HG03103 (cell line): ENCODE measurements around the gene TLE5.
A peak's percentile ranks its signal among the peaks of the same experiment; 100 is the strongest.
"Not testable (repeated sequence)": the region's sequence is repeated elsewhere in the genome, so short reads cannot be mapped to it uniquely, and the experiment has no call there.

Experiments
- ATAC-seq: cut with Tn5 transposase; IDR thresholded peaks from one replicate; pipeline ENCODE4 v1.9.1; 2021; ENCODE audit warnings: low read depth; ENCODE audit not compliant: unreplicated experiment

TLE5 gene

DNA sequence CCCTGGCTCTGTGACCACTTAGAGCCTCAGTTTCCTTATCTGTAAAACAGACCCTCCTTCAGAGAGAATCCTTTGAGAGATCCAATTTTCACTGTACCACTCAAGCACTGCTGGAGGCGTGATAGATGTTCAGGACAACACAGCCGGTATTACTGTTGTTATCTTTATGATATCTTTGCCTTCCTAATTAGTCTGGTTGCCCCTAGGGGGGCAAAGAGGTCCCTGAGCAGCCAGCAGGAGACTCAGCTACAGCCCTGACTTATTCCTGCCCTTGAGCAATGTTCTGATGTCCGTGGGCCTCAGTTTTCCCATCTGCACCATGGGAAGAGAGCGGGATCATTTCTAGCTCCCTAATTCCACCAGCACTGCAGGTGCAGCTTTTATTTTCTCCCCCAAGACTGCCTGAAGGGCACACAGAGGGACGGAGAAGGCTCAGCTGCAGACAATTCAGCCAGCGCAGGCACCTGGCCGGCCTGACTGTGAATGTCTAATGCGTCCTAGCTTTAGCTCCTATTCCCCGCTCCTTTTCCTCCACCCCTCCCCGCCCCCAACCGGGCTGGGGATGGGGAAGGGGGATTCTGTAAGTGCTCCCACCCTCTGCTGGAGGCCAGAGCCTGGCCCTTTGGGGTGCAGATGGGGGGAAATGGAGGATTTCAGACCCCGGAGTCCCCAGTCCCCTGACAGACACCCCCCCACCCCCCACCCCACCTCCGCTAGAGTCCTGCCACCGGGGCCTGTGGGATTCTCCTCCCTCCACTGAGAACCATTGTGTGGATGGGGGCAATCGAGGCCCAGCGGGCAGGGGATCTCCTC is 16.2 kb downstream of the TLE5 start:
- no peak for ATAC-seq

DNA sequence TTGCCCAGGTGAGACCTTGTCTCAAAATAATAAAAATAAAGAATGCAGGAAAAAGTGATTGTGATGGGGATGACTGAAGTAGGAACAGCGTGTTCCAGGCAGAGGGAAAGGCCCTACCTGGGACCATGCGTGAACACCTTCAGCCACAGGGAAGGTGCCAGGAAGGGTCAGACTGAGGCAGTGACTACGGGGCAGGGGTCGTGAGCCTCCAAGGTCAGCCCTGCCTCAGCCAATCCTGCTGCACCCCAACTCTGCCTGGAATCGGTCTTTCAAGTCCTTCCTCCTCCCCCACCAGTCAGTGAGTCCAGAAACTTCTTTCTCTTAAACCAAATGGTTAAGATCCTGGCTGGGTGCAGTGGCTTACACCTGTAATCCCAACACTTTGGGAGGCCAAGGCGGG is 17.1 kb downstream of the TLE5 start:
- no peak for ATAC-seq

DNA sequence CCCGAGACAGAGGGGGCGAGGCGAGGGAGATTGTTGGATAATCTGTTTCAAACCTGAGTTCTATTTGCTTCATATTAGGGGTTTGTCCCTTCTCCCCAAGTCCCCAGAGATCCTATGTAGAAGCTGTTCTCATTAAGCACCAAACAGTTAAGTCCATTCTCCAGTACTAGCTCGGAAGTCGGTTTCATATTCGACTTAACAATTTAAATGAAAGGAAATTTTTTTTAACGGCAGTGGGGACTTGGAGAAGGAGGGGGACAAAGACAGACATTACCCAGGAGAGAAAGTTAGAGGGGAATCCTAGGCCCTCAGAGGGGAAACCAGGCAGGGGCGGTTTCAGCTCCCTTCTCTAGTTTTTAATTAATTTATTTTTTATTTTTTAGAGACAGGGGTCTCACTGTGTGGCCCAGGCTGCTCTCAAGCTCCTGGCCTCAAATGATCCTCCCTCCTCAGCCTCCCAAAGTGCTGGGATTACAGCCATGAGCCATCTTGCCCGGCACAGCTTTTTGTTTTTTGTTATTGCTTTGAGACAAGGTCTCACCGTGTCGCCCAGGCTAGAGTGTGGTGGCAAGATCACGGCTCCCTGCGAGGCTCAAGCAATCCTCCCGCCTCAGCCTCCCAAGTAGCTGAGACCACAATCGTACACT is 19.6 kb downstream of the TLE5 start:
- ATAC-seq = no peak

DNA sequence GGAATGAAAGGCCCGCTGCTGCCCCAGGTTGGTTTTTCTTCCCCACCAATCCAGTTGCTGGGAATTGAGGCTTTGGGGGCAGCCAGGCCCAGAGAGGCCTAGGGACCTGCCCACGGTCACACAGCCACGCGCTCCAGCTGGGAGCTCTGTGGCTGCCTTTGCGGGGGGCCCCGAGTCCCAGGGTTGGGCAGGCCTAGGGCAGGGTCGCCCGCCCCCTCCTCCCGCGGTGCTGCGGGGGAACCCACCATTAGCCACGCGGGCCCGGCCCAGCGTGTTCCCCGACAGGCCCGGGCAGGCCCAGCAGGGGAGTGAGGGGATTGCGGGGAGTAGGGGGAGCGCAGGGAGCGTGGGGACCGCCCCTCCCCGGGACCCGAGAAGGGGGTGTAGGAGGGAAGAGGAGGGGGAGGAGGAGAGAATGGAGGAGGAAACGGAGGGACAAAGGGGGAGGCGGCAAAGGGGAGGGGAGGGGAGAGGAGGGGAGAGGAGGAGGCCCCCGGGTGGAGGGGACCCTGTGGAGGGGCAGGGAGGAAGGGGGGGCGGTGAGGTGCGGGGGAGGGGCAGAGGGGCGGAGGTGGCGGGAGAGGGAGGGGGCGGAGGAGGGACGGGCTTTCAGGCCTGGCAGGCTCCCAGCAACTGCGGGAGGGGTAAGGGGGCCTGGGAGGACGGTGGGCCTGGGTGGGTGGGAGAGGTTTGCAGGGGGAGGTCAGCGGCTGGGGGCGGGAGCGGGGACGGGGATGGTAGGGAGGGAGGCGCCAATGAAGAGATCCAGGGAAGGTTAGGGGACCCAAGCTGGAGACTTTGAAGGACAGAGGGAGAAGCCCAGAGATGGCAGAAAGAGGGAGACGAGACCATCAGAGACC is 20.3 kb downstream of the TLE5 start:
- ATAC-seq = no peak

DNA sequence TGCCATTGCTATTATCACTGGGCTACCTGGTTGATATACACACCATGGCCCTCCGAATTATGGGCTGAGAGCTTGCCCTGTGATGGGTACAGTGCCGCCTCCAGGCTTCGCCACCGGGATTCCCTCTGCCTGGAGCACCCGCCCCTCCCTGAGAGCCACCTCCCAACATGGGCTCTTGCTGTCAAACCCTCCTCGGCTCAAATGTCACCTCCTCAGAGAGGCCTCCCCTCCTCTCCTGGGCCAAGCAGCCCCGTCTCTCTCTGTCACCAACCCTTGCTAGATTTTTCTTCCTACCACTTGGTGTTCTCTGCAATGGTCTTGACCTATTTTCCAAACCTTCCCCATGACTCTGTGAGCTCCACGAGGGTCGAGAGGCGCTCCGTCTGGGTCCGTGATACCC is 21.0 kb downstream of the TLE5 start:
- no peak for ATAC-seq

DNA sequence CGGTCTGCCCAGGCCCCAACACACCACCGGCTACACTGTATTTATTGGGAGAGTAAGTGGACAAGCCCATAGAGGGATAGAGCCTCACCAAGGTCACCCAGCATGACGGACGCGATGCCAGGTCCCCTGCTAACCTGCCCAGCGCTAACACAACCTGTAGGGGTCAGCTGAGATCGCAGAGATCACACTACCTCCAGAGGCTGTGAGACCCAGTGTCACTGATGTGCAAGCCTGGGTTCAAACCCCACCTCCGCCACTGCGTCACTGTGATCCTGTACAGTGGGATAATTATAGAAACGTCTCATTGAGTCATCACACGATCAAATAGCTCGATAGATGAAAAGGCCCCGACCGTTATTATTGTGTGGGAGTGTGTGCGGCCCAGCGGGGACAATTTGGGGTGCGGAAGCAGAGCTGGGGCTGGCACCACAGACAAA is 22.6 kb downstream of the TLE5 start:
- no peak for ATAC-seq

DNA sequence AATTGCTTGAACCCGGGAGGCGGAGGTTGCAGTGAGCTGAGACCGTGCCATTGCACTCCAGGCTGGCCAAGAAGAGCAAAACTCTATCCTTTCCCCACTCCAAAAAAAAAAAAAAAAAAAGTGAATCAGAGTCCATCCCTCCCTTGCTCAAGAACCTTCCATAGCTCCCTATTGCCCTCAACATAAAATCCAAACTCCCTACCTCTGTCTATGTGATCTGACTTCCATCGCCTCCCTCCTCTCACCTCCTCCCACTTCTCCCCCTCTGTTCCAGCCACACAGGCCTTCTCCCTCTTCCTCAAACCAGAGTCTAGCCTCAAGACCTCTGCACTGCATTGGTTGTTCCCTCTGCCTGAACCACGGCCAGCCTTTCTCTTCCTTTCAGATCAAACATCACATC is 23.2 kb downstream of the TLE5 start:
- ATAC-seq = no peak

DNA sequence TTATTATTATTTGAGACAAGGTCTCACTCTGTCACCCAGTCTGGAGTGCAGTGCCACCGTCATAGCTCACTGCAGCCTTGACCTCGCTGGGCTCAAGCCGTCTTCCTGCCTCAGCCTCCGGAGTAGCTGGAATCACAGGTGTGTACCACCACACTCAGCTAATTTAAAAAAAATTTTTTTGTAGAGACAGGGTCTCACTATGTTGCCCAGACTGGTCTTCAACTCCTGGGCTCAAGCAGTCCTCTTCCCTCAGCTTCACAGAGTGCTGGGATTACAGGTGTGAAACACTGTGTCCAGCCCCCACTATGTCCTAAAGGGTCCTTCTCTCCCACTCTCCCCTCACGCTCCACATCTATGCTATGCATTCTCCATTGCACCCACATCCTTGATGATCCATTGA is 24.1 kb downstream of the TLE5 start:
- no peak for ATAC-seq

DNA sequence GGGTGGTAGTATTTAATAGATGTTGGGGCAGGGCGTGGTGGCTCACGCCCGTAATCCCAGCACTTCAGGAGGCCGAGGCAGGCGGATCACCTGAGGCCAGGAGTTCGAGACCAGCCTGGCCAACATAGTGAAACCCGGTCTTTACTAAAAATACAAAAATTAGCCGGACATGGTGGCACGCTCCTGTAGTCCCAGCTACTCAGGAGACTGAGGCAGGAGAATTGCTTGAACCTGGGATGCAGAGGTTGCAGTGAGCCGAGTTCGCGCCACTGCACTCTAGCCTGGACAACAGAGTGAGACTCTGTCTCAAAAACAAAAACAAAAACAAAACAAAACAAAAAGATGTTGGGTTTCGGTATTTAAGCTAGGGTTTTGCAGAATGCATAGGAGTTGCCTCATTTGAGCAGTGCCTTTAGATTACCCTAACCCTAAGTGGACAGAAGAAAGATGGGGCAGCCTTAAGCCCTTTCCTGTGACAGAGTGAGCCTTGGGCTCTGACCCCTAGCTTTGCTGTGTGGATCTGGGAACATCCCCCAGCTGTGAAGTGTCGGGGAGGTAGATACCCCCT is 25.2 kb downstream of the TLE5 start:
- ATAC-seq = not testable (repeated sequence)

DNA sequence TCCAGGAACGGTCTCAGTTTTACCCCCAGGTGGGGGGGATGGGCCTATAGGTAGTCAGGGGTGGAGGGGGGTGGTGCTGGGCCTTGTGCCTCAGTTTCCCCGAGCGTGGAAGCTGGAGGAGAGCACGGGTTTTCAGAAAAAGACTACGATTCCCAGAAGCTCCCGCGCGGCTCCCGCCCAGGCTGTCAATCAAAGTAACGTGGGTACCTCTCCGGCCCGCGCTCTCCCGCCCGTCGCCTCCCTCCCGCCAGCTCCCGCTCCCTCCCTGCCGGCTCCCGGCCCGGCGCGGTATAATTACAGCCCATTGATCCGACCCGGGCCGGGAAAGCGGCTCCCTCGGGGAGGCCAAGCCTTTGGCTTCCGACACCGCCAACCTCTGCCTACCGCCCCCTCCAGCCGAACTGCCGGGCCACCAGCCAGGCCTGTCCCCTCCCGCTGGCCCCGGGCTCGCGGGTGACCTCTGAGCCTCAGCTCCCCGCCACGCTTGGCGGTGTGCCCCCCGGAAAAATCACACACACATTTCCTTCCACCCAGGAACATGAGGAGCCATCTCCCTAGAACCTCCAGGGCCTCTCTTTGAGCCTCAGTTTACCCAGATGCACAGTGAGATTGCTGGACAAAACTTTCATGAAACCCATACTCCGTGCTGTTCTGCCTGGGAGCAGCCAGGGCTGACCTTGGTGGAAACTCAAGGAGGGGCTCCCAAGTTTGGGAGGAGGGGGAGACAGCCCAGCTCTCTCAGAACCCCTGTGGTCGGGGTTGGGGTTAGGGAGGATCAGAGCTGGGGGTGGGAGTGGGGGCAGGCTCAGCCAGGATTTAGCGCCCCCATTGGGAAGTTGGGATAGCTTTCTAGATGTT is 25.9 kb downstream of the TLE5 start:
- peak; percentile 30 for ATAC-seq

DNA sequence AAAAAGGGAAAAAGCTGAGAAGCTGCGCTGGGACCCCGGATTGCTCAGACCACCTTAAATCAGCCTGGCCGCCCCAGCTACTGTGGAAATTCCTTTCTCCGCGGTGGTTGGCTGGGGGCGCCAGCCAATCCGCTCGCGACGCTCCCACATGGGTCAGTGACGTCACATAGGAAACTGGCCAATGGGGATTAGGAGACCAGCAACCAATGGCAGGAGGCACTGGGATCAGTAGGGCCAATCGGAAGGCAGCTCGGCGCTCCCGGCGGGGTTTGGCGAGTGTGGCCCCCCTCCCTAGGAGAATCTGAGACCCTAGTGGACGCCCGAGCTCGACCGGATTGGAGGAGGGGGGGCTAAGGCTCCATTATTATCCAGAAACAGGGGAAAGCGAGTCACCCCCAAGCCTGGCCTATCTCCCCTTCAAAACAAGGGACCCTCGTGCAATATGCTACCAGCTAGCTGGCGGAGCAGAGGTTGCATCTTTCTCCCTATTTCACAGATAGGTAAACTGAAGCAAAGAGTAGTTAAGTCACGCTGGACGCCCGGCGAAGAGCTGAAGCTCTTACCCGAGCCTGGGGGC is 26.7 kb downstream of the TLE5 start:
- peak; percentile 78 for ATAC-seq

DNA sequence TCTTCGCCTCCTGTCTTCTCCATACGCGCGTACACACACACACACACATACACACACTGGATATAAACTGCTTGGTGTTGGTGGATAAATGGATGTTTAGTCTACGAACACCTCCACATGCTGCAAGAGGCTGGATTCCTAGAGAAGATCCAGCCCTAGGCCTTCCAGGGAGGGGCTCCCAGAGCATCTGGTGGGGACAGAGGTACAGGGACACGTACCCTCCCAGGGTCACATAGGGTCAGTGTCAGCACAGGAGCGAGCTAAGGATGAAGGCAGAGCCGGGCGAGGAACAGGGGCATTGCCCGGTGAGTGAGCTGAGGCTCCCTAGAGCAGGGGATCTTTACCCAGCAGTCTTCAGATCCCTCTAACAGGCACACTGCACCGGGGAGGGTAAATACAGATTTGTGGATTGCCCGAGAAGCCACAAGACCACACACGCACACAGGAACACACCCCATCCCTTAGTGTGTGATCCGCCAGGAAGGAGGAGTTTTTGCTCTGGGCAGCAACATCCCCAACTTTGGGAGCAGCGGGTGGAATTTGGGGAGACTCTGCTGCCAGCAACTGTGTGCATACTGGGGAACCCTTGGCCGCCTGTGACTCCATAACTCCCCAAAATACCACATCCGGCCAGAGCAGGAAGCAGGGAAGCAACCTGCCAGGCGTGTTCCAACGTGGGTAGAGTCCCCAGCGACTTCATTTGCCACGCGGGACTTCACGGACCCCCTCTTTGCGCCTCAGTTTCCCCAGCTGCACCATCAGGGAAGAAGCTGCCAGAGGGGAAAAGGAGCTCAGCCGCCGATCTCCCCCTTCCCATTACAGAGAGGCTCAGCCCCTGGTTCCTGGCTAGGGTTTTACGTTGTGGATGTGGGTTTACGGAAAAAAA is 27.4 kb downstream of the TLE5 start:
- ATAC-seq = no peak

DNA sequence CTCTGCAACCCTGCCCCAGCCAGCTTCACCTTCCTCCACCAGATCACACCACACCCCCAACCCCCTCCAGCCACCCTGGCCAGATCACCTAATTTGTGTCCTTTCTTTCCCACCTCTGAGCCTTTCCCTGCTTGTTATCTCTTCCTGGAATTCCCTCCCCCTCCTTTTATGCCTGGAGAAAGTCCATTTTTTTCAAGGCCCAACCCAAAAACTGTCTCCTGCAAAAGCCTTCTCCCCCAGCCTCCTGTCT is 28.0 kb downstream of the TLE5 start:
- ATAC-seq = no peak

DNA sequence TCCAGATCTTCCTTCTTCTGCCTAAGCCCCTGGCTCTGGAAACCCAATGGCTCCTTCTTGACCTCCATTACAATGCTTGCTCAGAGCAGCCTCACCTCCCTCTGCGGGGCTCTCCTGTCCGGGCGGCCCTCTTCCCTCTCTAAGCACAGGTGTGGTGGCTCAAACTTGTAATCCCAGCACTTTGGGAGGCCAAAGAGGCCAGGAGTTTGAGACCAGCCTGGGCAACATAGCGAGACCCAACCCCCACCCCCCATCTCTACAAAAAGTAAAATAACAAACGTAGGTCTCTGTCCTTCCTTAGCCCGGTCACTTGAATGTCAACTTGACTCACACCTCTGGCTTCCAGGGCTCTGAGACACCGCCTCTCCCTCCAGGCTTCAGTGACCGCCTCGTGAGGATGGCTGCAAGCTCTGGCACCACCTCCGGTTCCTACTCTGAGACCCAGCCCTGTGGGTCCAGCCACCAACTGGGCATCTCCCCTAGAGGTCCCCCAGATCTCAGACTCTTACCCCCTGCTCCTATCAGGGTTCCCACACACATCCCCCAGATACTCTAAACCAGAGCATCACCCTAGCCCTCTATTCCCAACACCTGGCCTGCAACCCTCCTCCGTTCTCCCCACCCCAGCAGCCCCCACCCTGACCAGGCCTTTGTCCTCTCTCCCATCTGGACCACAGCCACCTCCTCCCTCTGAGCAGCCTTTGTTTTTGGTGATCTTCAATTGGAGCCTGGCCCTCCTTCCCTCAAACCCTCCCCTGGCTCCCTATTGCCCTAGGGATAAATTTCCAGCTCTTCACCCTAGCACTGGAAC is 28.5 kb downstream of the TLE5 start:
- ATAC-seq = no peak

DNA sequence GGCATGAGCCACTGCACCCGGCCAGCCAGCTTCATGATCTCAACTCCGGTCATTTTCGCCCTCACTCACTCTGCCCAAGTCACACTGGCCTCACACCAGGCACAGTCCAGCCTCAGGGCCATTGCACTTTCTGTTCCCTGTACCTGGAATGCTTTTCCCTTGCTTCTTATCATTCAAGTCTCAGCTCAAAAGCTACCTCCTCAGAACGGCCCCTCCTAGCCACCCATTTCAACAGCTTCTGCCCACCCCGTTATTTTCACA is 30.8 kb downstream of the TLE5 start:
- no peak for ATAC-seq

DNA sequence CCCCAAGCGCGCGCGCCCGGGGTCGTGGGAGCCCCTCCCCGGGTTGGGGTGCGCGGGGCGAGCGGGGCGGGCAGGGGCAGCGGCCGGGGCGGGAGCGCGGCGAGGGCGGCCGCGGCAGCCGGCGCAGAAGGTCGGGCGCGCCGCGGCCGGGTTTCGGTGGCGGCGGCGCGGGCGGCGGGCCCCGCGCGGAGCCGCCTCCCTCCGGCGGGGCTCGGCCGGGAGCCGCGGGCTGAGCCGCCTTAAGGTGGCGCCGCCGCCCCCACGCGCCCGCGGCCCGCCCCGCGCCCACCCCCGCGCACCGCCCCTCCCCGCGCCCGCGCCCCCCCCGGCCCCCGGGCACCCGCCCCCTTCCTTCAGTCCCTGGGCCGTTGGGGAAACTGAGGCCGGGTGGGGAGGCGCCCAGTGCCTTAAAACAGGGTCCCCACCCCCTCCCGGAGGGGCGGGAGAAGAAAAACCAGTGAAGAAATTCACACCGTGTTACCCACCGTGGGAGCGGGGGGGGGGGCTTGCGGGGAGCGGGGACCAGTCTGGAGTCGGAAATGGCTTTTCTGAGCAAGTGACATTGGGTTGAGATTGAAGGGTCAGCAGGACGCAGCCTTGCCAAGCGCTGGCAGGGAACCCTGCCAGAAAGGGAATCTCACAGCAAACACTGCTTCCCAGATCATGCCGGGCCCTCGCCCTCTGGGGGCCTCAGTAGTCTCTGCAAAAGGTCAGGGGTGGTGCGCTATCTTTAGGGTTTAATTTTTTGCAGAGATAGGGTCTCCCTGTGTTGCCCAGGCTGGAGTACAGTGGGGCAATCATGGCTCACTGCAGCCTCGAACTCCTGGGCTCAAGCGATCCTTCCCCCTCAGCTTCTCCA is 33.0 kb downstream of the TLE5 start, which contains the start of gene TLE2:
Gene TLE2, minus strand, starts transcription at position 216 of the 859 bp plus-strand sequence. CDS start 376 bp downstream, outside the sequence.
- no peak for ATAC-seq

DNA sequence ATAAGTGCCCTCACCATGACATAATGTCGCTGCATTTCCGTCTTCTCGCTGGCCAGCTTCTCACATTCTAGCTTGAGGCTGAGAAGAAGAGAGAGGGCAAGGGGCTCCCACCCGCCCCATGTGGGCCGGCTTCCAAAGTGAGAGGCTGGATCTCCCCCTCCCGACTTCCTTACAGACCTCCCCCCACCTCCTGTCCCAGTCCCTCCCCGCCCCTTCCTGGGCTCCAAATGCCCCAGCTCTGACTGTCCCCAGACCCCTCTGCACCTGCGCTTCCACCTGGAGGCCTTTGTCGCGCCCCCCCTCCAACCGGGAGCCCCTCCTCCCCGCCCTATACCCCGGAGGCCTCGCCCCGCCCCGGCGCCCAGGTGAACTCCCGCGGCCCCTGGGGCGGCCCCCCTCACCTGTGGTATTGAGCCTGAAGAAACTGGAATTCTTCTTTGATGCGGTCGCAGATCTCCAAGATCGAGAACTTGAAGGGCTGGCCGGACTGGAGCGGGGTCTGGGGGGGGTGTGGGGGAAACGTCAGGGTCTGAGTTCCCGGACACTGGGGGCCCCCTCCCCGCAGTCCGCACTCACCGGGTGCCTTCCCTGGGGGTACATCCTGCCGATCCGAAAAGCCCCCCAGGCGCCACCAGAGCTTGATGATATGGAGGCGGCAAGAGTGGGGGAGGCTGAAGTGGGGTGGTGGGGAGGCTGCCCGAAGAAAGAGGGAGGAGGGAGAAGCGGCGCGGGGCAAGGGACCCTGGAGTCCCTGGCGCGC is 33.8 kb downstream of the TLE5 start:
- ATAC-seq = no peak
